IPS-15b (cell line): ENCODE data around the gene ARMS2.

Source experiments
- H3K27me3 ChIP-seq: one replicate; pipeline ENCODE4 v1.6.1; 2013; ENCODE audit warnings: low read length; ENCODE audit not compliant: control insufficient read depth, insufficient read depth
- H3K36me3 ChIP-seq: one replicate; pipeline ENCODE4 v1.6.1; 2013; ENCODE audit warnings: low read length; ENCODE audit not compliant: control insufficient read depth, insufficient read depth
- H3K4me1 ChIP-seq: one replicate; pipeline ENCODE4 v1.6.1; 2013; ENCODE audit warnings: mild to moderate bottlenecking, low read length; ENCODE audit not compliant: control insufficient read depth, insufficient read depth
- H3K4me3 ChIP-seq: one replicate; pipeline ENCODE4 v1.5.1; 2013; ENCODE audit warnings: low read depth, low read length
- H3K9ac ChIP-seq: one replicate; pipeline ENCODE4 v1.6.1; 2013; ENCODE audit warnings: low read depth, mild to moderate bottlenecking, low read length
- H3K9me3 ChIP-seq: one replicate; pipeline ENCODE4 v1.6.1; 2013; ENCODE audit warnings: mild to moderate bottlenecking, low read length; ENCODE audit not compliant: control insufficient read depth, insufficient read depth

ARMS2 gene

DNA sequence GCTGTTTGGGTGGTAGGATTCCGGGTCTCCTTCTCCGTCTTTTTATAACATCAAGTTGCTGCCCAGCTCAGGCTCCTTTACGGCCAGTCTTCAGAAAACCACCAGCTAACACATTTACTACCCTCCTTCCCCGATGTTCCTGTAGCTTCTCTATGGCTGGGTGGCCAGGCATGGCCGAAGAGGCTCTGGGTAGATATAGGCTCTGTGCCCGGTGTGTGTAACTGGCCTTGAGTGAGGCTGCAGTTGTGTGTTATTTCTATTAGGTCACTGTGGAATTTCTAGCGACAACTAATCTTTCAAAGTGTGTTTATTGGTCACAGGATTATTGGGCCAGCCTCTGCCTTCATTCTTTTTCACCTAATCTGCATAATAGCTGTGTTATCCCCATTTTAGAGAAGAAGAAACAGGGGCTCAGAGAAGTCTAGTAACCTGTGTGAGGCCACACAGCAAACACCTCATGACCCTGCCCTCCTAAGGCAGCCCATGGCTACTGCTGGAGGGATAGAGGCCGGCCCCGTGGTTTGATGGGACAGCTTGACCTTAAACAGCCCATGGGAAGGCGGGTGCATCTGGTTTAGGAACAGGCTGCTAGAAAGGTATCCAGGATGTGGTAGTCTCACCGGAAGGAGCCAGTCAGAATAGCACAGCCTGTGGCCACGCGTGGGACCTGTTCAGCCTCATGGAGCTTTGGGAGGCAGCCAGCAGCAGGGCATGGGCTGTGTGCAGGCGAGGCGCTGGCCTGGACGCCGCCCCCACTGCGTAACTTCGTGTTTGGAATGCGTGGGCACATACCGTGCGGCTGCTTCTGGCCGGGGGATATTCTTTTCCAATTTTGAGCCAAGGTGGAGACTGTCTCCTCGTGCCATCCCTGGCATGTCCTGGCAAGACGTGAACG lies 36.6 kb downstream of the ARMS2 start:
- H3K9me3 ChIP-seq = no peaks in the 10 kb centered on the region
- no peak overlapping the region for H3K4me3 ChIP-seq
- H3K36me3 ChIP-seq = no peaks in the 10 kb centered on the region
- H3K27me3 ChIP-seq = no peaks in the 10 kb centered on the region
- no peaks in the 10 kb centered on the region for H3K4me1 ChIP-seq
- H3K9ac ChIP-seq = no peak overlapping the region

- no peaks in the 10 kb centered on the region for H3K27me3 ChIP-seq
- H3K36me3 ChIP-seq = no peaks in the 10 kb centered on the region
- no peak overlapping the region for H3K4me3 ChIP-seq
- H3K9ac ChIP-seq = no peak overlapping the region
- H3K9me3 ChIP-seq = no peaks in the 10 kb centered on the region
- H3K4me1 ChIP-seq = no peaks in the 10 kb centered on the region
Measured at GRCh38 chr10:122492006-122492405, 37.6 kb downstream of the ARMS2 start.

GRCh38 chr10:122492999-122493481 lies 38.6 kb downstream of the ARMS2 start:
- Histone ChIP-seq H3K9me3 (no peaks in the 10 kb centered on the region), H3K9ac (no peak overlapping the region), H3K4me1 (no peaks in the 10 kb centered on the region), H3K27me3 (no peaks in the 10 kb centered on the region), H3K4me3 (no peak overlapping the region), H3K36me3 (no peaks in the 10 kb centered on the region)

DNA sequence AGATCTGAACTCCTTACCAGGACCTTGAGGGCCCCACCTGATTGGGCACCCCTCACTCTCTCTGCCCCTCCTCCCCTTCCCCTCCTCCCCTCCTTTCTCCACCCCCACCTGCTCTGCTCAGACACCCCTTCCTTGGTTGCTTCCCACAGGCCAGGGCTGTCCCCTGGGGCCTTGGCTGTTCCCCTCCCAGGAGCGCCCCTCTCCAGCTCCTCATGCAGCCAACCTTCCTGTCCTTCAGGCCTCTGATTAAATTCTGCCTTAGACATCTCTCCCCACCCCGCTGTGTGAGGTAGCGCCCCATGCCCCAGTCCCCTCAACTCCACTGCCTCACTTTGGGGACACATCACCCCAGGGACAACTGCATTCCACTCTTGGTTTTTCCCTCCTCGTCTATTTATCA lies 39.3 kb downstream of the ARMS2 start:
- Histone ChIP-seq H3K9me3 (no peaks in the 10 kb centered on the region), H3K4me3 (no peak overlapping the region), H3K4me1 (no peaks in the 10 kb centered on the region), H3K36me3 (no peaks in the 10 kb centered on the region), H3K9ac (no peak overlapping the region), H3K27me3 (no peaks in the 10 kb centered on the region)

DNA sequence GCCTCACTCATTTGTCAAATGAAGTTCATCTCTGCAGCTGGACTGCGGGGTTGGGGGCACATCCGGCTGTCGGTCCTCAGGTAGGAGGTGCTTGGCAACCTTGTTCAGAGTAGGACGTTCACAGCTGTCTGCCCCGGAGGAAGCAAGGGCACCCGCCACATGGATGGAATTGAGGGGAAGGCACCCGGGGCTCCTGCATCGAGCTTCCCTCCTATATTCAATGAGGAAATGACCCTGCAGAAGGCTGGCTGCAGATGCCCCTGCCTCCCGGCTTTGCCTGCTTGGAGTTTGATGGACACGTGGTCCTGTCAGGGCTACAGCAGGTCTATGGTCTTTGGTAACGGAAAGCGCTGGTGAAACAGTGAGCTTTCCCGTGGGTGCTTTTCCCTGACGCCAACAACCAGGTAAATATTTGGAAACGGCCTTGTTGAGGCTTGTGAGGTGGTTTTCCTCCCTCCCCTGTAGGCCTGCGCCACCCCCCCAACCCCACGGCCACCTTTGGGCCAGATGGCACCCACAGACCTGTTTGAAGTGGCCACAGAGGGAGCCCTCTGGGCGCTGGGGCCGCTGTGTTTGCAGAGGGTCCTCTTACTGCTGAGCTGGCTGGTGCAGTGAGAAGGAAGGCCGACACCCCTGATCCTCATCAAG lies 39.8 kb downstream of the ARMS2 start:
- Histone ChIP-seq H3K27me3 (no peaks in the 10 kb centered on the region), H3K9me3 (no peaks in the 10 kb centered on the region), H3K9ac (no peak overlapping the region), H3K36me3 (no peaks in the 10 kb centered on the region), H3K4me3 (no peak overlapping the region), H3K4me1 (no peaks in the 10 kb centered on the region)

- no peak overlapping the region for H3K4me3 ChIP-seq
- no peaks in the 10 kb centered on the region for H3K4me1 ChIP-seq
- H3K9ac ChIP-seq = no peak overlapping the region
- H3K36me3 ChIP-seq = no peaks in the 10 kb centered on the region
- no peaks in the 10 kb centered on the region for H3K27me3 ChIP-seq
- no peaks in the 10 kb centered on the region for H3K9me3 ChIP-seq
Measured at GRCh38 chr10:122494833-122495232, 40.4 kb downstream of the ARMS2 start.

- H3K4me1 ChIP-seq = no peaks in the 10 kb centered on the region
- H3K9ac ChIP-seq = no peak overlapping the region
- H3K4me3 ChIP-seq = no peak overlapping the region
Measured at GRCh38 chr10:122495406-122496340, 41.2 kb downstream of the ARMS2 start.

DNA sequence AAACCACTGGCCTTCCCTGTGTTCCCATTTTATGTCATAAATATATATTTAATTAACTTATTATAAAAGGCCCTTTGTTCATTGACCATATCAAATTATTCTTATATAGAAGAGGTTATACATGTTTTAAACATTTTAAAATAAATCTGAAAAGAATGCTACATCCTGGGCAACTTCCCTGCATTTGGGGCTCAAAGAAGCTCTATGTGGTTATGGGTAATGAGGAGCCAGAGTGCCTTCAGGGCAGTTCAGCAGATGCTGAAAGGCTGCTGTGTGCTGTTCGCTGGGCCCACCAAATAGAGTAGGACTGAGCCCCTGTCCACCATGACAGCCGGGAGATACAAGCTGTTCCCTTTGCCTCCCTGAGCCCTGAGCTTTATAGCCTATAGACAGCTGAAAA lies 42.8 kb downstream of the ARMS2 start:
- Histone ChIP-seq H3K9ac (no peak overlapping the region), H3K4me3 (no peak overlapping the region), H3K27me3 (no peaks in the 10 kb centered on the region), H3K36me3 (no peaks in the 10 kb centered on the region), H3K9me3 (no peaks in the 10 kb centered on the region), H3K4me1 (no peaks in the 10 kb centered on the region)

More at GRCh38 chr10:122495406-122496340, 41.2 kb downstream of the ARMS2 start:
- Histone ChIP-seq H3K27me3 (no peaks in the 10 kb centered on the region), H3K9me3 (no peaks in the 10 kb centered on the region), H3K36me3 (no peaks in the 10 kb centered on the region)

GRCh38 chr10:122498521-122498920 lies 44.1 kb downstream of the ARMS2 start:
- H3K9ac ChIP-seq = no peak overlapping the region
- H3K36me3 ChIP-seq = no peaks in the 10 kb centered on the region
- no peaks in the 10 kb centered on the region for H3K9me3 ChIP-seq
- no peak overlapping the region for H3K4me3 ChIP-seq
- no peaks in the 10 kb centered on the region for H3K27me3 ChIP-seq
- H3K4me1 ChIP-seq = no peaks in the 10 kb centered on the region

- no peaks in the 10 kb centered on the region for H3K27me3 ChIP-seq
- no peaks in the 10 kb centered on the region for H3K4me1 ChIP-seq
- no peaks in the 10 kb centered on the region for H3K36me3 ChIP-seq
- no peak overlapping the region for H3K9ac ChIP-seq
- no peak overlapping the region for H3K4me3 ChIP-seq
- no peaks in the 10 kb centered on the region for H3K9me3 ChIP-seq
Measured at GRCh38 chr10:122499012-122499411, 44.6 kb downstream of the ARMS2 start.

DNA sequence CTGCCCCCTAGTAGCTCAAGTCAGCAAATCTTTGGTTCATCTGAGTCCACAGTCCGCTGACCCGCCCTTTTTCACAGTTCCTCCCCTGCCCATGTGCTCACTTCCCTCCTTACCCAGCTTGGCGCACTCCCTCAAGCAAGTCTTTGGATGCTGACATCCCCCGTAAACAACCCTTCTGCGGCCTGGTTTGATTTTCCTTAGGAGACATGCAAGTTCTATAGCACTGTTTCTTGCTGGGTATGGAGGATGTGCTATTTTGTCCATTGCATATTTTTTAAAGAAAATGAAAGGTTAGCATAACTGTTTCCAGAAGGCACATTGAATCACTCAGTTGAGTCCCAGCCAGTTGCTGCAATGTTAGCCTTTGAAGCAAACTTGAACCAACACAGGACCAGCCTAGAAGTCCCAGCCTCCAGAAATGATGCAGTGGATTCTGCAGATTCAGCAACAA lies 45.1 kb downstream of the ARMS2 start:
- H3K36me3 ChIP-seq = no peaks in the 10 kb centered on the region
- H3K9me3 ChIP-seq = no peaks in the 10 kb centered on the region
- no peaks in the 10 kb centered on the region for H3K27me3 ChIP-seq
- H3K4me3 ChIP-seq = no peak overlapping the region
- H3K4me1 ChIP-seq = no peaks in the 10 kb centered on the region
- H3K9ac ChIP-seq = no peak overlapping the region
